Measurements from ENCODE around the gene BPIFA3.

BPIFA3 gene

GRCh38 chr20:33217052-33217451, at the start of gene BPIFA3:
Gene BPIFA3, plus strand, starts transcription at chr20:33217352. Its CDS starts 185 bp downstream, at chr20:33217537.
- ChIA-PET POLR2A (no interaction called here), CTCF (no interaction called here)
- Histone ChIP-seq H3K9me3 (ENCODE audit: control insufficient read depth, insufficient read depth, low read depth, low read length) (no peaks in the 10 kb centered on the region), H3K4me1 (ENCODE audit: control insufficient read depth, insufficient read depth, low read length) (no peaks in the 10 kb centered on the region), H3K4me3 (ENCODE audit: low read depth, low read length) (no peak within 1 kb of the TSS), H3K36me3 (ENCODE audit: control insufficient read depth in 2 of 2, insufficient read depth in 1 of 2, low read length in 2 of 2) (no peaks in the 10 kb centered on the region), H3K27ac (ENCODE audit: extremely low read depth, low read depth, low read length) (no peak within 1 kb of the TSS)
- TF ChIP-seq ZNF510 (tag by site-specific recombination; IDR thresholded peaks at IDR 0.05; ENCODE audit: insufficient replicate concordance) (no peak), ZNF555 (tag by site-specific recombination; conservative IDR thresholded peaks at IDR 0.05) (no peak), ZNF133 (tag by site-specific recombination; IDR thresholded peaks at IDR 0.05) (no peak), ZNF843 (tag by site-specific recombination; IDR thresholded peaks at IDR 0.05) (no peak), ZNF416 (tag by site-specific recombination; IDR thresholded peaks at IDR 0.05) (no peak), ZNF791 (tag by site-specific recombination; IDR thresholded peaks at IDR 0.05) (no peak), KLF17 (tag by site-specific recombination; IDR thresholded peaks at IDR 0.05) (no peak), REPIN1 (tag by site-specific recombination; IDR thresholded peaks at IDR 0.05; ENCODE audit: low read depth) (no peak), ZNF777 (tag by site-specific recombination; IDR thresholded peaks at IDR 0.05; ENCODE audit: borderline replicate concordance) (no peak), PRDM1 (tag by site-specific recombination; IDR thresholded peaks at IDR 0.05) (no peak), ZNF645 (tag by site-specific recombination; IDR thresholded peaks at IDR 0.05) (no peak), ZNF501 (tag by site-specific recombination; IDR thresholded peaks at IDR 0.05) (no peak), PRDM10 (tag by site-specific recombination; IDR thresholded peaks at IDR 0.05) (no peak), ZNF561 (tag by site-specific recombination; IDR thresholded peaks at IDR 0.05; ENCODE audit: borderline replicate concordance) (no peak)

- POLR2A ChIA-PET, result no interaction called here
These were observed 49.3 kb upstream of the BPIFA3 start, which contains the start of gene BPIFA2 for GRCh38 chr20:33167859-33168258. Gene BPIFA2, plus strand, starts transcription at chr20:33168159. Its CDS starts 987 bp downstream, at chr20:33169146.

More at GRCh38 chr20:33167859-33168258, 49.3 kb upstream of the BPIFA3 start, which contains the start of gene BPIFA2:
- H3K4me3 ChIP-seq (ENCODE audit: low read depth, low read length), result no peak within 1 kb of the TSS
- TF ChIP-seq ZNF335 (tag by site-specific recombination; conservative IDR thresholded peaks at IDR 0.05), result no peak
- no peak for TF ChIP-seq HOXC10 (CRISPR knock-in tag; IDR thresholded peaks at IDR 0.05)
- TF ChIP-seq ZNF132 (tag by site-specific recombination; IDR thresholded peaks at IDR 0.05; ENCODE audit: borderline replicate concordance), result no peak
- TF ChIP-seq ZNF510 (tag by site-specific recombination; IDR thresholded peaks at IDR 0.05; ENCODE audit: insufficient replicate concordance), result no peak
- TF ChIP-seq WT1 (tag by site-specific recombination; IDR thresholded peaks at IDR 0.05), result no peak
- TF ChIP-seq ZNF394 (tag by site-specific recombination; IDR thresholded peaks at IDR 0.05; ENCODE audit: borderline replicate concordance), result no peak
- TF ChIP-seq ZNF785 (tag by site-specific recombination; IDR thresholded peaks at IDR 0.05), result no peak
- TF ChIP-seq ZNF843 (tag by site-specific recombination; IDR thresholded peaks at IDR 0.05), result no peak
- TF ChIP-seq ZNF707 (tag by site-specific recombination; IDR thresholded peaks at IDR 0.05), result no peak
- no peak for TF ChIP-seq ZNF280C (tag by site-specific recombination; IDR thresholded peaks at IDR 0.05)
- no peak for TF ChIP-seq ZFP37 (tag by site-specific recombination; IDR thresholded peaks at IDR 0.05)
- no peak for TF ChIP-seq REPIN1 (tag by site-specific recombination; IDR thresholded peaks at IDR 0.05; ENCODE audit: low read depth)
- TF ChIP-seq OSR2 (tag by site-specific recombination; IDR thresholded peaks at IDR 0.05), result no peak
- H3K36me3 ChIP-seq (ENCODE audit: control insufficient read depth in 2 of 2, insufficient read depth in 1 of 2, low read length in 2 of 2), result no peaks in the 10 kb centered on the region
- H3K9me3 ChIP-seq (ENCODE audit: control insufficient read depth, insufficient read depth, low read depth, low read length), result no peaks in the 10 kb centered on the region
- H3K27ac ChIP-seq (ENCODE audit: extremely low read depth, low read depth, low read length), result no peak within 1 kb of the TSS
- CTCF ChIA-PET, result interaction anchor here (0.8 kb wide), 1 partner anchor 44 kb away, joined by 4 read pairs; no protein-coding TSS in a partner anchor
- H3K4me1 ChIP-seq (ENCODE audit: control insufficient read depth, insufficient read depth, low read length), result no peaks in the 10 kb centered on the region
